DMS114 treated with DMSO at 0.1 percent for 48 hours (cell line): ENCODE measurements around the gene POLN.
"Not testable (repeated sequence)": the region's sequence is repeated elsewhere in the genome, so short reads cannot be mapped to it uniquely, and the experiment has no call there.

Source experiments
- DNase-seq: peaks from one replicate; lab custom pipeline; 2025; ENCODE audit not compliant: unreplicated experiment; lab: John Stamatoyannopoulos, UW

POLN gene

GRCh38 chr4:2168469-2169319, 73.2 kb downstream of the POLN start:
- no peak for DNase-seq

DNA sequence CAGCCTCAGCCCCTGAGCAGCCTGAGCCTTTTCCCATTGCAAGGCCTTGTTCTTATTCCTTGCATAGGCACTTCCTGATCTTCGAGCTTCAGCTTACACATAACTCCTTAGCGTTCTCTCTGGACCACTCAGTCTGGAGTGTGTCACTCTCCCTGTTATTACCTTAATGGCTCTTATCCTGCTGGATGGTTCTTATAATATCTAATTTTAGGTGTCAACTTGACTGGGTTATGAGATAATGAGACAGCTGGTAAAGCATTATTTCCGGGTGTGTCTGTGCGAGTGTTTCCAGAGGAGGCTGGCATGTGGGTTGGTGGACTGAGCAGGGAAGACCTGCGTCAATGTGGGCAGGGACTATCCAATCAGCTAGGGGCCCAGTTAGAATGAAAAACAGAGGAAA, 75.7 kb downstream of the POLN start:
- no peak for DNase-seq

- no peak for DNase-seq
Observed at GRCh38 chr4:2165391-2165790, 76.5 kb downstream of the POLN start.

- no peak for DNase-seq
Observed at GRCh38 chr4:2163311-2163821, 78.6 kb downstream of the POLN start.

GRCh38 chr4:2161092-2161703, 80.7 kb downstream of the POLN start:
- not testable (repeated sequence) for DNase-seq

DNA sequence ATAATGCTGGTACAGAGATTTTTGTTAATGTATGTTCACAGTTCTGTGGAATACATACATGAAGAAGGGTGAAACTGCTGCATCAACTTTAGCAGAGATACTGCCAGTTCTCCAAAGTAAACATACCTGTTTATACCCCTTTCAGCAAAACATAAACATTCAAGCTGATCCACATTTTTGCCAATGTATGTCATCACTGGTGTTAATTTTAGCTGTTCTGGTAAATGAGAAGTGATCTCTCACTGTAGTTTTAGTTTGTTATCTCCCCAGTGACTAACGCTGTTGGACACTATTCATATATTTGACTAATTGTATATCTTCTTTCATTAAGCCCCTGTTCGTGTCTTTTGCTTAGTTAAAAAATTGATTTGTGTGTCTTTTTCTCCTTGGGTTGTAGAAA, 82.0 kb downstream of the POLN start:
- no peak for DNase-seq

- no peak for DNase-seq
Observed at GRCh38 chr4:2155246-2155645, 86.7 kb downstream of the POLN start.

GRCh38 chr4:2154215-2154740, 87.6 kb downstream of the POLN start:
- DNase-seq: no peak

DNA sequence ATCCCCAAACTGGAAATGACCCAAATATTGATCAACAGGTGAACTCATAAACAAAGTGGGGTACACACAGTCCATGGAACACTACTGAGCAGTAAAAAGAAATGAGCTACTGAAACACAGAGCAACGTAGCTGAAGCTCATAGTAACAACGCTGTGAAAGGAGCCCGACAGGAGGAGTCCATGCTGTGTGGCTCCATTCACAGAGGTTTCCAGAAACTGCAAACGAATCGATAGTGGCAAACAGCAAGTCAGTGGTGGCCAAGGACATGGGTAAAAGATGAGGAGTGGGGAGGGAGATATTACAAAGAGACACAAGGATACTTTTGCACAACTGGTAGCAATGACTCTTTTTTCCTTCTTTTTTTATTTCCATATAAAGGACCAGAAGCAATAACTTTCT, 90.4 kb downstream of the POLN start:
- DNase-seq: no peak

DNA sequence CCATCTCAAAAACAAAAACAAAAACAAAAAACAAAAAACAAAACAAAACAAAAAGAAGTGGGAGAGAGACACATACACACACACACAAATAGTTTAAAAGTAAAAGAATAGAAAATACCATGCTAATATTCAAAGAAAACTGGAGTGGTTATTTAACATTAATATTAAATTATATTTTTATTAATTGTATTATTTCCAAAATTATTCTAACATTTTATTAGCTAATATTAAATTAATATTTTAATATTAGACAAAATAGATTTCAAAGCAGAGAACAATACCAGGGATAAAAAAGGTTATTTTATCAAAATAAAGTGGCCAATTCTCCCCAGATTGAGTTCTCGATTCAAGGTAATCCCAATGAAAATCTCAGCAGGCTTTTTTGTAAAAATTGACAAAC, 91.8 kb downstream of the POLN start:
- no peak for DNase-seq

- DNase-seq: no peak
Observed at GRCh38 chr4:2142630-2143427, 99.1 kb downstream of the POLN start.

- no peak for DNase-seq
Observed at GRCh38 chr4:2141762-2142451, 100.0 kb downstream of the POLN start.

DNA sequence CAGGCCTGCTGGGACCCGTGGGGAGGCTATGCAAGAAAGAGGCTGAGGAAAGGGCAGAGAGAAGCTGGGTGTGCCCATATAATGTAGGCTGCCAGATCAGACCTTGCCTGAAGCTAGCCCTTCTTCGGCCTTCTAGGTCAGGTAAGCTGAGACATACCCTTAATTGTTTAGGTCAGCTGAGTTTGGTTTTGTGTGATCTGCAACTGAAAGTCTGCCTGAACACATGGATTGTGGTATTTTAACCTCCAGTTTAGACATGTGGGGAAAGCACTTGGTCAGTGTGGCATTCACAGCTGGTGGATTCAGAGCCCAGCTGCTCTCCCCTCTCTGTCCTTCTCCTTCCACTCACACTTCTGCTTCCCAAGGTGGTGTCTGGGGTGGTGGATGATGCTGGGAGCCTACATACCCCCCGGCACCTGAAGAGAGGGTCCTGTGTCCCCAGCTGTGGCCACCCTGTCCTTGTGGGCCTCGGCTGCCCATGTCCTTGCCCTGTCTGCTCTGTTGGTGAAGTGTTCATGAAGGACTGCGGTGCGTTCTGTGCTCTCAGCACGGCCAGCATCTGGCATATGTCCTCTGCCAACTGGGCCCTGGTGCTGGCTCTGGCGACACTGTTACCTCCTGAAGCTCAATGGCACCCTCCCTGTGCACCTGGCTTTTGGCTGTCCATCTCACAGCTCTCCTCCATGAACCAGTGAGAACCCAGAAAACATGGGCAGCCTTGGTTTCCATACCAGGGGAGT, 100.7 kb downstream of the POLN start:
- no peak for DNase-seq

DNA sequence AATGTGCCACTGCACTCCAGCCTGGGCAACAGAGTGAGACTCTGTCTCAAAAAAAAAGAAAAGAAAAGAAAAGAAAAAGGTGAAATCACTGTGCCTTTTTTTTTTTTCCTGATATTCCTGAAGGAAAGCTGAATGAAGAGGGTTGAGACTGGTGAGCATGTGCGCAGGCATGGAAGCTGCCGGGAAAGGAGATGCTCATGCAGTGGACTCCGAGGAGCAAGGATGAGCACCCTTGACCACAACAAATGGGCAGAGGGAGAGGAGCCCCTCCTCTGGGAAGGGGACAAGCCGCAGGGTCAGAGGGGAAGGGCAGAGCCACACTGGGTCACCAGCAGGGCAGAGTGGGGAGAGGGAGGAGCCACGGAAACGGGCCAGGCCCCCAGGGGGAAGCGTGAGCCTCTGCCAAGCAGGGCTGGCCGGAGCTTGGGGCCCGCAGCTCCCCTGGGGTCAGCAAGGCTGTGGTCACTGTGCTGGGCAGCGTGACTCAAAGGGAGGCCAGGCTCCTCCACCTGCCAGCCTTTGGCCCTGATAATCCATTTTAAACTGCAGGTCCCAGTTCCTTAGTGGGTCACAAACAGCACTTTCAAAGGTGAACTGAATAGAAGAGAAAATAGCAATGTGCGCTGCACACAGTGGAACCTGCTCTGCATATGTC, 102.9 kb downstream of the POLN start:
- DNase-seq: no peak

- no peak for DNase-seq
Observed at GRCh38 chr4:2136726-2137125, 105.2 kb downstream of the POLN start.

DNA sequence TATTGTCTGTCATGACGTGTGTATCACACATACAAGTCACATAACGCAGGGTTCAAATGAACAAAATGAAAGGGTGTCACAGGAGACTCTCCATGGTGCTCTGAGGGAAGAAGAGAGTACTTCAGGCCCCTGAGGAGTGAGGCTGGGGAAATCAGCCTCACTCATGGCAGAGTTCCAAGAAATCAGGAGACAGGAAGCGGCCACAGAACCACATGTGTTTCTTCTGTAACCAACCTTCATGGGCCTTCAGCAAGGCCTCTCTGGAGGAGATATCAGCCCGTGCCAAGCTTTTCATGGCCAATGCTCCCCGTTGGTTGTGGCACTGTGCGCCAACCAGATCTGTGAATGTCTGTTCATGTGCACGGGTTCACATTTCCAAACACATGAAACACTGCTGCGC, 106.8 kb downstream of the POLN start:
- DNase-seq: no peak

DNA sequence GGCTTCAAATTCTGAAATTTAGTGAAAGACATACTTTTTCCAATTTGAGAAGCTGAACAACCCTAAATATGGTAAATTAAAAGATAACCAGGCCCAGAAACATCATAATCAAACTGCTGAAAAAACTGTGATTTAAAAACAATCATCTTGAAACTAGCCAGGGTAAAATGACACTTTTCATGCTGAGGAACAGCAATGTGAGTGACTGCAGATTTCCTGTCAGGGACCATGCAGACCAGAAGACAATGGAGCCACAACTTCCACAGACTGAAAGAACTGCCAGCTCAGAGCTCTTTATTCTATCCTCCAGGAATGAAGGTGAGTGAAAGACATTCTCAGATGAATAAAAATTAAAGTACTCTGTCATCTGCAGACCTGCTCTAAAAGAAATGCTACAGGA, 109.5 kb downstream of the POLN start:
- no peak for DNase-seq

- DNase-seq: no peak
Observed at GRCh38 chr4:2127609-2128332, 114.2 kb downstream of the POLN start.
